BE2C (cell line): Measurements from ENCODE around the gene NUDT16L1. TPM values are rescaled to one million over a fixed set of nuclear protein-coding genes. Genes with fewer than 3 reads are reported as not detected.
A peak's percentile ranks its signal among the peaks of the same experiment; 100 is the strongest.

Experiments used
- DNase-seq: peaks from one replicate; pipeline ENCODE4 v3.0.0-alpha.2; 2020
- H3K27me3 ChIP-seq: fragments of 250-450 bp; sonication (Bioruptor Pico); 2 replicates; pipeline ENCODE4 v1.5.1; 2020; ENCODE audit warnings: mild to moderate bottlenecking
- H3K36me3 ChIP-seq: fragments of 250-450 bp; sonication (Bioruptor Pico); 2 replicates; pipeline ENCODE4 v1.5.1; 2020; ENCODE audit warnings: mild to moderate bottlenecking
- H3K4me1 ChIP-seq: fragments of 250-450 bp; sonication (Bioruptor Pico); 2 replicates; pipeline ENCODE4 v1.5.1; 2020
- H3K4me3 ChIP-seq: 2 replicates; pipeline ENCODE4 v1.5.1; 2011; ENCODE audit warnings: low read depth, low read length
- H3K9me3 ChIP-seq: fragments of 250-450 bp; sonication (Bioruptor Pico); 2 replicates; pipeline ENCODE4 v1.5.1; 2020
- polyA plus RNA-seq: library from polyadenylated mRNA; unstranded; fragments of >200 nt; gene quantifications from one replicate; pipeline ENCODE4 v1.2.1, GENCODE V29; 2012; ENCODE audit warnings: low read depth, missing spikeins; ENCODE audit not compliant: insufficient read length, insufficient read depth
- TF ChIP-seq, protein P1 (sequence below): IDR thresholded peaks from 2 replicates; pipeline ENCODE4 v1.5.1; 2012; ENCODE audit warnings: mild to moderate bottlenecking, low read depth, low read length

NUDT16L1 gene
- polyA plus RNA-seq = 141 TPM

DNA sequence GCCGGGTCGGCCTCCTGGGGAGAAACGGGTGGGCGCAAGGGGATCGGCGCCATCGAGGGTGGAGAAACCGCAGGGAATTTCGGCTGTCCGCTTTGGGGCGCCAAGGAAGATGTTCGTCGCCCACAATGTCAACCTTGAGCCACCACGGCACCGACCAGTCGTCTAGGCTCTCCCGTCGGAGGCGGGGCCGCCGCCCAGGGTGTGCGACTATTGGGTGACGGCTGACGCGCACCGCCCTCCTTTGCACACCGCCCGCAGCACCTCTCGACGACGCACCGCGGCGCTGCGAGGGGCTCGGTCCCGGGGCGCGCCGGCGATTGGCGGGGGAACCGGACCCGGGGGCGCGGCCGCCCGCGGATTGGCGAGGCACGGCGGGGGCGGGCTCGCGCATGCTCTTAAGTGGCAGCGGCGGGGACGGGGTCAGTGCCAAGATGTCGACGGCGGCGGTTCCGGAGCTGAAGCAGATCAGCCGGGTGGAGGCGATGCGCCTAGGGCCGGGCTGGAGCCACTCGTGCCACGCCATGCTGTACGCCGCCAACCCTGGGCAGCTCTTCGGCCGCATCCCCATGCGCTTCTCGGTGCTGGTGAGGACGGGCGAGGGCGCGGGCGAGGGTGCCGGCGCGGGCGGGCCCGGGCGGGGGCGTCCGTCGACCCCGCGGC is at the start of gene NUDT16L1:
Gene NUDT16L1 (plus strand): TSS at position 267 of the 660 bp plus-strand sequence. CDS start 165 bp downstream, at position 432.
- Histone ChIP-seq H3K4me3 (peak within 1 kb of the TSS; percentile 76), H3K9me3 (no peaks in the 10 kb centered on the region), H3K4me1 (no peaks in the 10 kb centered on the region; the same call in 1 of the 2 replicates), H3K27me3 (no peaks in the 10 kb centered on the region), H3K36me3 (peaks cover 22% of the 10 kb centered on the region)
- peak; percentile 98 for DNase-seq
- TF ChIP-seq, protein P1, sequence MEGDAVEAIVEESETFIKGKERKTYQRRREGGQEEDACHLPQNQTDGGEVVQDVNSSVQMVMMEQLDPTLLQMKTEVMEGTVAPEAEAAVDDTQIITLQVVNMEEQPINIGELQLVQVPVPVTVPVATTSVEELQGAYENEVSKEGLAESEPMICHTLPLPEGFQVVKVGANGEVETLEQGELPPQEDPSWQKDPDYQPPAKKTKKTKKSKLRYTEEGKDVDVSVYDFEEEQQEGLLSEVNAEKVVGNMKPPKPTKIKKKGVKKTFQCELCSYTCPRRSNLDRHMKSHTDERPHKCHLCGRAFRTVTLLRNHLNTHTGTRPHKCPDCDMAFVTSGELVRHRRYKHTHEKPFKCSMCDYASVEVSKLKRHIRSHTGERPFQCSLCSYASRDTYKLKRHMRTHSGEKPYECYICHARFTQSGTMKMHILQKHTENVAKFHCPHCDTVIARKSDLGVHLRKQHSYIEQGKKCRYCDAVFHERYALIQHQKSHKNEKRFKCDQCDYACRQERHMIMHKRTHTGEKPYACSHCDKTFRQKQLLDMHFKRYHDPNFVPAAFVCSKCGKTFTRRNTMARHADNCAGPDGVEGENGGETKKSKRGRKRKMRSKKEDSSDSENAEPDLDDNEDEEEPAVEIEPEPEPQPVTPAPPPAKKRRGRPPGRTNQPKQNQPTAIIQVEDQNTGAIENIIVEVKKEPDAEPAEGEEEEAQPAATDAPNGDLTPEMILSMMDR = no peak

DNA sequence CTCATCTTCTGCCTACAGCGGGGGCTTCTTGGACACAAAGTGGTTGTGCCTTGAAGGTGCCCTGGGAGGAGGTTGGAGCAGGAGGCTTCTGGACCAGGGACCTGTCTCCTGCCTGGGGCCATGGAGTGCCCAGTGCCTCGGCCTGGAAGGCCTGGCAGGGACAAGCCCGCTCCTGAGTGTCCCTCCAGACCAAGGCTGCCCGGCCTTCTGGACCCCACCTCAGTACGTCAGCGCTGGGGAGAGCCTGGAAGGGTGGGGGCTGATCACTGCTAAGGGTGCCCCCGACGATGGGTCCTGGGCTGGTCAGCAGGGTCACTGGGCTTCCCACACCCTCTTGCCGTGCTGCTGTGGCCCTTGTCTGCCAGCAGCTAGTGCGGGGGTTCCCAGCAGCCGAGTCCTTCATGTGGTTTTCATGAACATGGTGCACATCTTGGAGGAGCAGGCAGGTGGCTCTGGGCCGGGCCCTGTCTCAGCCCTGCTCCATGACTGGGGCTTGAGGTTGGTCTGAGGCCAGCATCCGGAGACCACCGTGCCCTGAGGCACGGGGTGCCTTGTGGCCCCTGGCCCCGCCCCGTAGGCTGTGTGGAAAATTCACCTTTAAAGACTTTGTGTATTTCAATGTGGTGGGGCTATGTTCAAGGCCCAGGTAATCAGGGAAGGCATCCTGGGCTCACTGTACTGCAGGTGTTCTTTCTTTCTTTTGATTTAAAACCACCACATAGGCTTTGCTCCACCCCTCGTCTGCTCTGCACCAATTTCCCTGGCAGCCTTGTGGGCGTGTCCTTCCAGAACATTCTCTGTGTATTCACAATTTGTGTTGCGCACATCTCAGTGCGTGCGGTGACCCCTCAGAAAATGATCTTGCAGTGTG is 46.4 kb upstream of the NUDT16L1 start:
- Histone ChIP-seq H3K9me3 (no peaks in the 10 kb centered on the region), H3K4me3 (no peak overlapping the region), H3K4me1 (no peaks in the 10 kb centered on the region), H3K36me3 (peaks cover 11% of the 10 kb centered on the region), H3K27me3 (no peaks in the 10 kb centered on the region)
- TF ChIP-seq, protein P1 = no peak
- DNase-seq = no peak

DNA sequence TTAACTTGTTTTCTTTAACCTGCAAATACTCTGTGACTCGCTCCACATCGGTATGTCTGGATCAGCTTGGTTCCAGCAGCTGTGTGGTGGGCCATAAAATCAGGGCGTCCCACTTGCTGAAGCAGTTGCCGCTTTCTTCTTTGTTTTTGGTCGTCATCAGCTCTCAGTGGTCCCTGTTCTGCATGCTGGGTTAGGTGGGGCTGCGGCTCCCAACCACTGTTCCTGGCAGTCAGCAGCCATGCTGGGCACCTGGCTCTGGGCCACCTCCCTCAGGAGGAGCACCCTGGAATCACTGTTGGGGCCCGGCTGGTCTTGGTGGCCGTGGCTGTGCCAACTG is 45.8 kb upstream of the NUDT16L1 start:
- no peak for DNase-seq
- TF ChIP-seq, protein P1 = no peak
- no peaks in the 10 kb centered on the region for H3K4me1 ChIP-seq
- no peaks in the 10 kb centered on the region for H3K27me3 ChIP-seq
- no peak overlapping the region for H3K4me3 ChIP-seq
- H3K9me3 ChIP-seq = no peaks in the 10 kb centered on the region
- H3K36me3 ChIP-seq = peaks cover 17% of the 10 kb centered on the region

DNA sequence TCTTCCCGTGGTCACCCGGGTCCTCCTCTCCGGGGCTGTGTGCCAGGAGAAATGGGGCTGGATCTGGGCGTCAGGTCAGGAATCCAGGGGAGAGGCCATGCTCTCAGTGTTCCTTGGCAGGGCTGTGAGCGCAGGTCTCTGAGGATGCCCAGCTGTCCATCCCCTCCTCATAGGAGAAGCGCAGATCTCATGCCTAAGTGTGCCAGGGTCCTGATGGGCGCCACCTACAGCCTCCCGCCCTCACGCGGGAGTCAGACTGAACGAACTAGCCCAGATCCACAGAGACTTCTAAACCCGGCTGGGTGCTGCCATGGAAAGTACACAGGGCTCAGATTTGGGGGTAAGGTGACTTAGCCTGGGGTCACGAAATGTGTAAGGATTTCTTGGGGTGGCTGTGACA is 44.4 kb upstream of the NUDT16L1 start:
- TF ChIP-seq, protein P1 = no peak
- Histone ChIP-seq H3K27me3 (no peaks in the 10 kb centered on the region), H3K4me1 (no peaks in the 10 kb centered on the region), H3K36me3 (peaks cover 17% of the 10 kb centered on the region), H3K4me3 (no peak overlapping the region), H3K9me3 (no peaks in the 10 kb centered on the region)
- no peak for DNase-seq

DNA sequence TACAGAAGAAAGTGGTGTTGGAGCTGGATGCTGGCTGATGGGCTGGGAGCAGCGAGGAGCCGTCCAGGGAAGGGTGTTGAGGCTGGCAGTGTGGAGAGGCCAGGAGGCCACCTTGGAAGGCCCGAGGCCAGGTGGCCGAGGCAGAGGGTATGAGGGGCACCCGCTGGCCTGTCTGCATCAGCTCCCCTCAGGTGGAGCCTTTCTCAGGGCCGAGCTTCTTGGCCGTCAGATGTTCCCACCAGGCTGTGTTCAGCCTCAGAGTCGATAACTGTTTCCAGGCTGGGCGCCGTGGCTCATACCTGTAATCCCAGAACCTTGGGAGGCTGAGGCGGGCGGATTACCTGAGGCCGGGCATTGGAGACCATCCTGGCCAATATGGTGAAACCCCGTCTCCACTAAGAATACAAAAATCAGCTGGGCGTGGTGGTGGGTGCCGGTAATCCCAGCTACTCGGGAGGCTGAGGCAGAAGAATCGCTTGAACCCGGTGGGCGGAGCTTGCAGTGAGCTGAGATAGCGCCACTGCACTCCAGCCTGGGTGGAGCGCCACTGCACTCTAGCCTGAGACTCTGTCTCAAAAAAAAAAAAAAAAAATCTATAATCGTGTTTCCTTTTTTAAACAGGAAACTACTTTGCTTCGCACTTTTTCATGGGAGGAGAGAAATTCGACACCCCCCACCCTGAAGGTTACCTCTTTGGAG is 43.5 kb upstream of the NUDT16L1 start:
- H3K9me3 ChIP-seq = no peaks in the 10 kb centered on the region
- TF ChIP-seq, protein P1 = no peak
- no peaks in the 10 kb centered on the region for H3K4me1 ChIP-seq
- DNase-seq = no peak
- H3K36me3 ChIP-seq = peaks cover 20% of the 10 kb centered on the region
- no peaks in the 10 kb centered on the region for H3K27me3 ChIP-seq
- no peak overlapping the region for H3K4me3 ChIP-seq
